Ovary (tissue), 9 donors: ENCODE results near the gene MRNIP. TPM values are rescaled to one million over a fixed set of nuclear protein-coding genes. Genes with fewer than 3 reads are reported as not detected.
A peak's percentile ranks its signal among the peaks of the same experiment; 100 is the strongest.

Experiments
- DNase-seq, 5 donors: peaks; one replicate each; pipeline ENCODE4 v3.0.0-alpha.2; 2019 to 2020
- H3K27ac ChIP-seq, 2 donors: fragments of 200-600 bp; one replicate each; pipeline versions ENCODE4 v1.5.1 to v1.8.0; 2019 to 2022
- H3K27me3 ChIP-seq: fragments of 200-600 bp; one replicate; pipeline ENCODE4 v1.8.0; 2022
- H3K36me3 ChIP-seq: fragments of 200-600 bp; sonication (generic); one replicate; pipeline ENCODE4 v1.5.1; 2019
- H3K4me1 ChIP-seq: one replicate; pipeline ENCODE4 v1.8.1; 2013; ENCODE audit warnings: mild to moderate bottlenecking, moderate library complexity; ENCODE audit not compliant: insufficient read depth
- H3K4me3 ChIP-seq: fragments of 200-600 bp; sonication (generic); one replicate; pipeline ENCODE4 v1.5.1; 2017
- H3K9me3 ChIP-seq, 2 donors: fragments of 200-600 bp in 1 of 2; sonication (generic) in 1 of 2; one replicate each; pipeline versions ENCODE4 v1.5.1 to v1.8.1; 2013 to 2019; ENCODE audit warnings: mild to moderate bottlenecking in 1 of 2, moderate library complexity in 1 of 2
- CTCF ChIP-seq, 3 donors: fragments of 450-650 bp in 2 of 3; fragments of 200-600 bp in 1 of 3; IDR thresholded peaks; one replicate each; pipeline versions ENCODE4 v1.5.1 to v1.8.0; 2016 to 2022; ENCODE audit warnings: antibody characterized with exemption in 3 of 3, mild to moderate bottlenecking in 1 of 3
- EP300 ChIP-seq: sonication (generic); formaldehyde crosslinking; IDR thresholded peaks from one replicate; pipeline ENCODE4 v1.6.1; 2017; ENCODE audit warnings: antibody characterized with exemption
- POLR2A ChIP-seq: fragments of 450-650 bp; IDR thresholded peaks from one replicate; pipeline ENCODE4 v1.6.1; 2017; ENCODE audit warnings: antibody characterized with exemption, mild to moderate bottlenecking, moderate library complexity
- WGBS, 3 donors: extraction: QIAGEN DNeasy Blood & Tissue Kit in 1 of 3; methylation state at CpG; one replicate each; pipeline versions ENCODE4 v1.1.5 to v1.1.7; 2013 to 2017; 5-methylcytosine and 5-hydroxymethylcytosine counted together
- intact Hi-C, 4 donors: fragments of 100-400 bp; cut with DNase I; formaldehyde crosslinking; loops; one replicate each; pipeline versions ENCODE4 v1.11.0 to v1.15.1; 2022 to 2023
- polyA plus RNA-seq, 2 donors: library from polyadenylated mRNA; stranded (reverse); fragments of 200-250 nt in 1 of 2; fragments of 350-450 nt in 1 of 2; fragmentation: Illumina TruSeq in 1 of 2; extraction: RNeasy Lipid Tissue Mini Kit (QIAGEN cat#74804) in 1 of 2; gene quantifications; one replicate each; pipeline ENCODE4 v1.2.3, GENCODE V29; 2013 to 2014
- total RNA-seq, 7 donors: library from RNA; depleted of rRNA in 2 of 7; stranded (reverse); fragments of >200 nt in 2 of 7; fragmentation: NEBNext Ultra II Directional in 3 of 7; extraction: Animal tissue kit (Norgen Biotek cat#: 25700) in 3 of 7; gene quantifications; one replicate each; pipeline versions ENCODE4 v1.1.0 to v1.2.4, GENCODE V29; 2016 to 2023
- donor health status: DM: no; HTN: no; CAD: no; lungs with moderate emphysema.
- donor health status: DM: no; HTN: no; CAD: no.
- donor health status: Bipolar disorder and iron deficiency.
- donor health status: DM: yes; HTN: yes; CAD: no.
- donor health status: DM: no; HTN: no; CAD: no.
- donor health status: DM: yes; HTN: yes; CAD: no.

The MRNIP gene
- total and polyA plus RNA-seq, 9 donors = 26.9 to 61.1 (median 50.3) TPM

DNA sequence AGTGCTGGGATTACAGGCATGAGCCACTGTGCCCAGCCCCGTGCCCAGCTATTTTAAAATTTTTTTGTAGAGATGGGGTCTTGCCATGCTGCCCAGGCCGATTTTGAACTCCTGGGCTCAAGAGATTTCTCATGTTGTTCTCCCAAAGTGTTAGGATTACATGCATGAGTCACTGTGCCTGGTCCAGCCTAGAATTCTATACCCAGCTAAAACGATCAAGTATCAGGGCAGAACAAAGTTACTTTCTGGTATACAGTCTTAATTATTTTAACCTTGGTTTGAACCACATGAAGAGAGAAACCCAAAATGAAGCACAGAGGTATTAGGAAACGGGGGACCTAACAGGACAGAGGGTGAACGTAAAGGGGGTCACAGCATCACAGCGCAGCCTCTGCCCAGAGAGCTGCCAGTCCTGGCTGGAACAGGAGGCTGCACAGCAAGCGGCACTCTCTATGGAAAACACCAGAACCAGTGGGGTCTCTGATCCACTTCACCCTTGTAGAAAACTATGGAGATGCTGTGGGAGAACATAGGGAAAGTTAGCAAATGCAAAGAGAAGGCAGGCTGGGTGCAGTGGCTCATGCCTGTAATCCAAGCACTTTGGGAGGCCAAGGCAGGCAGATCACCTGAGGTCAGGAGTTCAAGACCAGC, 27.7 kb downstream of the MRNIP start:
- Histone ChIP-seq H3K36me3 (no peaks in the 10 kb centered on the region), H3K27ac (no peak overlapping the region), H3K4me1 (no peaks in the 10 kb centered on the region), H3K4me3 (no peak overlapping the region), H3K27me3 (no peaks in the 10 kb centered on the region), H3K9me3 (no peaks in the 10 kb centered on the region)
- intact Hi-C loops = no loop called here
- no peak for TF ChIP-seq POLR2A
- no peak for TF ChIP-seq CTCF (IDR thresholded peaks at IDR 0.05)
- TF ChIP-seq EP300 = no peak
- WGBS, 3 donors = 96 to 98% (median 98%) methylated on average over 7 of the region's 7 CpGs
- no peak for DNase-seq

DNA sequence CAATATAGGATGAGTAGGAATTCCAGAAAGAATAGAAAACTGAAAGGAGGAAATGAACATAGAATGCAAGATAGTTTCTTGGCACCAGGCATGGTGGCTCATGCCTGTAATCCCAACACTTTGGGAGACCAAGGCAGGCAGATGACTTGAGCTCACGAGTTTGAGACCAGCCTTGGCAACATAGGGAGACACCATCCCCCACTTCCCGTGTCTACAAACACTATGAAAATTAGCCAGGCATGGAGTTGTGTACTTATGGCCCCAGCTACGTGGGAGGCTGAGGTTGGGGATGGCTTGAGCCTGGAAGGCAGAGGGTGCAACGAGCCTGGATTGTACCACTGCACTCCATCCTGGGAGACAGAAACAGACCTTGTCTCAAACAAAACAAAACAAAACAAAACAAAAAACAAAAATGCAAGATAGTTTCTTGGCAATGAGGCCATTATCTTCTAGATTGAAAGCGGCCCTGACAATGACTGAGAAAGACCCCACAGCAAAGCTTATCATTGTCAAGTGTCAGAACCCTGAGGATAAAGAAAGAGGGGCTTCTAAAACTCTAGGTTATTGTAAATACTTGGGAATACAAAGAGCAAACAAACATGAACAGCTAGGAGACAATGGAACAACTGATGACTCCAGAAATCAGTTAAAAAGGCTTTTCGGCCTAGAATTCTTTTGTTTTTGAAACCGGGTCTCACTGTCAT, 28.7 kb downstream of the MRNIP start:
- no peak for DNase-seq
- Histone ChIP-seq H3K4me3 (no peak overlapping the region), H3K36me3 (no peaks in the 10 kb centered on the region), H3K27me3 (no peaks in the 10 kb centered on the region), H3K4me1 (no peaks in the 10 kb centered on the region), H3K27ac (no peak overlapping the region), H3K9me3 (no peaks in the 10 kb centered on the region)
- TF ChIP-seq EP300 (no peak), POLR2A (no peak), CTCF (IDR thresholded peaks at IDR 0.05) (no peak)
- intact Hi-C loops = loop anchor here in 1 of 4 donors (10.0 kb wide), 1 partner anchor 75 kb away; the partner anchor contains the start of gene TBC1D9B
- WGBS, 3 donors = 62 to 81% (median 73%) methylated on average over 7 of the region's 7 CpGs

GRCh38 chr5:179828756-179829421, 29.7 kb downstream of the MRNIP start:
- Histone ChIP-seq H3K4me3 (no peak overlapping the region), H3K36me3 (no peaks in the 10 kb centered on the region), H3K4me1 (peaks cover 3% of the 10 kb centered on the region), H3K27ac (no peak overlapping the region), H3K27me3 (no peaks in the 10 kb centered on the region), H3K9me3 (no peaks in the 10 kb centered on the region)
- WGBS, 3 donors = 88 to 92% (median 89%) methylated on average over 3 of the region's 3 CpGs
- no peak for DNase-seq
- intact Hi-C loops = loop anchor here in 1 of 4 donors (10.0 kb wide), 1 partner anchor 76 kb away; the partner anchor contains the start of gene TBC1D9B
- TF ChIP-seq EP300 = no peak
- no peak for TF ChIP-seq POLR2A
- TF ChIP-seq CTCF (IDR thresholded peaks at IDR 0.05) = no peak

GRCh38 chr5:179827680-179828079, 30.9 kb downstream of the MRNIP start:
- Histone ChIP-seq H3K9me3 (no peaks in the 10 kb centered on the region), H3K36me3 (no peaks in the 10 kb centered on the region), H3K4me1 (peaks cover 10% of the 10 kb centered on the region), H3K4me3 (no peak overlapping the region), H3K27me3 (no peaks in the 10 kb centered on the region), H3K27ac (no peak overlapping the region)
- WGBS, 3 donors = 67 to 75% (median 72%) methylated on average over 9 of the region's 9 CpGs
- DNase-seq = peak in 1 of 5 donors; percentile 25
- intact Hi-C loops = loop anchor here in 1 of 4 donors (10.0 kb wide), 1 partner anchor 77 kb away; the partner anchor contains the start of gene TBC1D9B
- TF ChIP-seq EP300 (no peak), CTCF (IDR thresholded peaks at IDR 0.05) (no peak), POLR2A (no peak)
